HG02588 (cell line): ENCODE data around the gene ETV2.
"Not testable (repeated sequence)": the region's sequence is repeated elsewhere in the genome, so short reads cannot be mapped to it uniquely, and the experiment has no call there.

Source experiments
- ATAC-seq: cut with Tn5 transposase; IDR thresholded peaks from one replicate; pipeline ENCODE4 v1.9.1; 2021; ENCODE audit warnings: mild to moderate bottlenecking, moderate library complexity; ENCODE audit not compliant: unreplicated experiment

The ETV2 gene

DNA sequence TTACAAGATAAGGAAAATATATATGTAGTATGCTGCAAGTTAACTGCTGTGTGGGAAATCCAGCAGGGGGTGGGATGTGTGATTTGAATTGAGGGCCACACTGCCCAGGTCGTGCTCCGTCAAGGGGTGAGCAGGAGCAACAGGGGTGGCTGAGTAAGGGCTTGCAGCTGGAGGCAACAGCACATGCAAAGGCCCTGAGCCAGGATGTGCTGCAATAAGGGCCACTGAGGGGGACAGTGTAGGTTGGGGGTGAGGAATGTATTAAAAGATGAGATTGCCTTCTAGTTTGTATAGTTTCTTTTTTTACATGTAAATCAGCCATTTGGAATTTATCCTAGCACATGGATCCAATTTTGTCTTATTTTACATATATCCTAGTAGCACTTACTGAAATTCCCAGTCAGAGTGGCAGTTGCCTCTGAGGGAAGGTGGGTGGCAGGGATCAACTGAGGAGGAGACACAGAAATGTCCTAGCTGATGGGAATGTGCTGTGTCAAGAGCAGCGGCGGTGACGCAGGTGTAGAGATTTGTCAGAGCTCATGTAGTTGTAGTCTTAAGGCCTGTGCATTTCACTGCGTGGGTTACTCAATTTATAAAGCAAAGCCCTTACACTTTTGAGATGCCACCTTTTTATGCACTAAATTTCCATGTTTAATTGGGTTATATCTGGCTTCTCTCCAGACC, 18.1 kb upstream of the ETV2 start:
- ATAC-seq, result no peak

GRCh38 chr19:35628264-35628564, 13.3 kb upstream of the ETV2 start:
- ATAC-seq, result no peak

GRCh38 chr19:35628565-35629331, 12.8 kb upstream of the ETV2 start, which contains the start of gene RBM42:
RBM42 (plus strand) TSS chr19:35629036; CDS start chr19:35629154, 118 bp downstream.
- ATAC-seq, result peak; percentile 91

- ATAC-seq, result no peak
These were observed 12.3 kb upstream of the ETV2 start for GRCh38 chr19:35629332-35629633.

DNA sequence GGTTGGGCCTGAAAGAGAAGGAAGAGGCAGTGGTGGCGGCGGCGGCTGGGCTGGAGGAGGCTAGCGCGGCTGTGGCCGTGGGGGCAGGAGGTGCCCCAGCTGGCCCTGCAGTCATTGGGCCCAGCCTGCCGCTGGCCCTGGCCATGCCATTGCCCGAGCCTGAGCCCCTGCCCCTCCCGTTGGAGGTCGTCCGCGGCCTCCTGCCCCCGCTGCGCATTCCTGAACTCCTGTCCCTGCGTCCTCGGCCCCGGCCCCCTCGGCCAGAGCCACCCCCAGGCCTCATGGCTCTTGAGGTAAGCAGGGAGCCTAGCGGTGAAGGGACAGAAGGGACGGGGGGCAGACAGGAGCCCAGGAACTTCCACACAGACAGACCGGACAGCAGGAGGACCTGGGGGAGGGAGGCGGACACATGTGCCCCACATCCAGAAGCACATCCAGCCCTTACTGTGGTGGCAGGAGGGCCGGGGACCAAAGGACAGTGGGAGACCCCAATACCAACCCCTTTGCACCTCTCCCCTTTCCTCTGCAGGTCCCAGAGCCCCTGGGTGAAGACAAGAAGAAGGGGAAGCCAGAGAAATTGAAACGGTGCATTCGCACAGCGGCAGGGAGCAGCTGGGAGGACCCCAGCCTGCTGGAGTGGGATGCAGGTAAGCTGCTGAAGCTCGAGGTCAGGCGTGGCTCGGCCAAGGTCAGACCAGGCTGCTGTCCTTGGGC, 7.7 kb upstream of the ETV2 start:
- no peak for ATAC-seq

DNA sequence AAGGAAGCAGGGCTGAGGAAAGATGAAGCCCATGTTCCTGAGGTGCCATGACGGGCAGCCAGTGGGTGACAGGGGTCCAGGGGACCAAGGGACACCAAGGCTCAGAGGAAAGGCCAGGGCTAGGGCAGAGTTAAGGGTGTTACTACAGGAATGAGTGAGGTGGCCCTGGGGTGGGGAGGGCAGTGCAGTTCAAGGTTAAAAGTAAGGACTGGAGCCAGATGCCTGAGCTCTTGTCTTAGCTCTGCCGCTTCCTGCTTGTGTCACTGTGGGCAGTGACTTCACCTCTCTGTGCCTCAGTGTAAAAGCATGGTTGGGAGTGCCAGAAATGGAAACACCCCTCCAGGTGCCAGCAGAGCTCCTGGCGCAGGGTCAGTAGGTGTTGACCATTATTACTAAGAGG, 4.9 kb upstream of the ETV2 start:
- no peak for ATAC-seq

- ATAC-seq, result no peak
These were observed 4.4 kb upstream of the ETV2 start for GRCh38 chr19:35637165-35637564.

DNA sequence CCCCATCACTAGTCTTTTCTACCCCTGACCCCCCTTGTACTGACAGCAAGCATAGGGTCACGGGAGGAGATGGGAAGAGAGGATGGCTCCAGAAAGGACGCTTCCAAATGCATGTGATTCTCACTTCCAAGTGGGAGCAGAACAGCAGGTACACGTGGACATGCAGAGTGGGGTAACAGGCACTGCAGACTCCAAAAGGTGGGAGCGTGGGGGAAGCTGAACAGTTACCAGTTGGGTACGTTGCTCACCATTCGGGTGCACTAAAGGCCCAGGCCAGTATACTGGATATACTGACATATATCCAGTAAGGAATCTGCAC, 2.3 kb upstream of the ETV2 start:
- ATAC-seq, result no peak

DNA sequence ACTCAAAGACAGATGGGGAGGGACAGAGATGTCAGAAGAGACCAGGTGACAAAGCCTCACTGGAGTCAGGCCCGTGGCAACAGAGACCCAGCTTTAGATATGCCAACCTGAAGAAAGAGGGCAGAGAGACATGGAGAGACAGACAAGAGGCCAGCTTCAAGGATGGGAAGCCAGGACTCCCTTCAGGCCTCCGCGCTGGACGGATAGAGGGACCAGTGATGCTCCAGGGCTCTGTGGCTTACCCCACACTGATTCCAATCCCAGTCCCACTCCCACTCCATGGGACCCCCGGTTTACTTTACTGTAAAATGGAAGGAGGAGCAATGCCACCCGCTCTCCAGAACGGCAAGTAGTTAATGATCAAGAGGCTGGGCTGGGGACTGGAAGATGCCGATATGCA, 1.7 kb upstream of the ETV2 start:
- ATAC-seq, result no peak

DNA sequence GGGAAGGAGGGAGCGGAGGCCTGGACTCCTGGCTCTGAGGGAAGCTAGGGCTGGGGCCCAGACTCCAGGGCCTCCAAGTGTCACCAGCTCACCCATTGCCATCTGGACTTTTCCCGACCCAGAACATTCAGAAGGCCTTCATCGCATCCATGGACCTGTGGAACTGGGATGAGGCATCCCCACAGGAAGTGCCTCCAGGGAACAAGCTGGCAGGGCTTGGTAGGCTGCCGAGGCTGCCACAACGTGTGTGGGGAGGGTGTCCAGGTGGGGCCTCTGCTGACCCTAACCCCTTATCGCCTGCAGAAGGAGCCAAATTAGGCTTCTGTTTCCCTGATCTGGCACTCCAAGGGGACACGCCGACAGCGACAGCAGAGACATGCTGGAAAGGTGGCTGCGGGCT, 767 bp downstream of the ETV2 start:
- no peak for ATAC-seq

DNA sequence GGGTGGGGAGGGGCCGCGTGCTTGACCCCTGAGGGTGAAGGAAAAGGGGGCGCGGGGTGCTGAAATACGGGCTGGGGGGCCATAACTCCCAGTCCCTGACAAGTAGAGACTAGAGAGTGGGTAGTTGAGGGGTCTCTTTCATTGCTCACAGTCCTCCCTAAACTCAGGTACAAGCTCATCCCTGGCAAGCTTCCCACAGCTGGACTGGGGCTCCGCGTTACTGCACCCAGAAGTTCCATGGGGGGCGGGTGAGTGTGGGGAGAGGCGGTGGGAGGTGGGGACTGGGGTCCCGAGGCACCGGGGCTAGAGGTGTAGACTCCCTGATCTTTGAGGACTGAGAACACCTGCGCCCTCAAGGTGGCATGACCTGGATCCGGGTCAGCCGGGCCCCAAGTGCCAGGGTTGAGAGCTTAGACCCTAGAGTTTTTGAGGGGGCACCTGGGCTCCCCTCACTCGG, 1.3 kb downstream of the ETV2 start:
- ATAC-seq, result no peak

GRCh38 chr19:35643255-35644205, 2.0 kb downstream of the ETV2 start:
- ATAC-seq, result peak; percentile 37

- peak; percentile 68 for ATAC-seq
These were observed 2.9 kb downstream of the ETV2 start for GRCh38 chr19:35644206-35644986.

- no peak for ATAC-seq
These were observed 3.6 kb downstream of the ETV2 start for GRCh38 chr19:35644987-35645679.

GRCh38 chr19:35645680-35646511, 4.4 kb downstream of the ETV2 start:
- ATAC-seq, result no peak

DNA sequence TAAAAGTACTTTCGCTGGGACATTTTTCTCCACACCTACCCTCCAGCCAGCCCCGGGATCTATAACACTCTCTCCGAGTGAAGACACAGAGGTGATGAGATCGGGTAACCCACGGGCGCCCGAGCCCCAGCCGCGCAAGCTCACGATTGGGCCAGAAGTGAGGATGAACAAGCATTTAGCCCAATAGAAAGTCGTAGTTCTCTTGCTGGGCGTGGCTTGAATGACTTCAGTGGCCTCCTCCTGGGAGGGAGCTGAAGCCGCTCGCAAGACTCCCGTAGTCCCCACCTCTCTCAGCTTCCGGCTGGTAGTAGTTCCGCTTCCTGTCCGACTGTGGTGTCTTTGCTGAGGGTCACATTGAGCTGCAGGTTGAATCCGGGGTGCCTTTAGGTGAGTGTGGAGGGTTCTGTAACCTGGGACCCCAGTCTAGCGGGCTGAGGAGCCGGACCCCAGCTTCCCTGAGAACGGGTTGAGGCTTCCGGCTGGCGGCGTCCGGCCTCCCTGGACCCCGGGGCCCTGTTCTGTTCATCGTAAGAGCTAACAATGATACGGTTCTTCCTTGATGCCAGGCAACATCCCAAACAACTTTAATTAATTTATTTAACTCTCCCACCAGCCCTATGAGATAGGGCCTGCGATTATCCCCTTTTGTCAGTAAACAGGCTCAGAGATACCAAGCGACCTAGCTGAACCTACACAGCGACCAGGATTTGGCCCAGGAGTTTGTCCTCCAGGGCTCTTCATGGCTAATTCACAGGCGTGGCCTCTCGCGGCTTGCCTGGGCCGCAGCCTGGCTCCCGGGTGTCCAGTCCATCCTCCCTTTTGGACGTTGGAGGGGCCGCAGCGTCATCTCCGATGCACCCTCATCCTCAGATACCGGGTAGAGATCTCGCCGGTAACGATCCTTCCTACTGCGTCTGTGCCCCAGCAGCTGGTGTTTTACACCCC, 6.7 kb downstream of the ETV2 start, which contains the start of gene COX6B1:
Gene COX6B1 (plus strand): TSS at position 307 of the 945 bp plus-strand sequence. CDS start 2,921 bp downstream, outside the sequence.
- ATAC-seq, result peak; percentile 41

GRCh38 chr19:35650581-35650980, 9.0 kb downstream of the ETV2 start:
- ATAC-seq, result no peak

DNA sequence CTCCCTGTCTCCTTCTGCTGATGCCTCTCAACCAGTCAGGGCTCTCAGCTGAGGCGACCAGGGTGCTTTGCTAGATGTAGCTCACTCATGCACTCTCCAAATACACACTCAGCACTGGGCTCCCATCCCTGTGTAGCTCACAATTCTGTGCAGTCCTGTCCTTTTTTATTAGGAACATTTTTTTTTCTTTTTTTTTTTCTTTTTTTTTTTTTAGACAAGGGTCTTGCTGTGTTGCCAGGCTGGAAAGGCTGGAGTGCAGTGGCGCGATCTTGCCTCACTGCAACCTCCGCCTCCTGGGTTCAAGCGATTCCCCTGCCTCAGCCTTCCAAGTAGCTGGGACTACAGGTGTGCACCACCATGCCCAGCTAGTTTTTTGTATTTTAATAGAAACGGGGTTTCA, 13.3 kb downstream of the ETV2 start:
- not testable (repeated sequence) for ATAC-seq
